ENCODE results near the gene PPARD. TPM values are rescaled to one million over a fixed set of nuclear protein-coding genes. Genes with fewer than 3 reads are reported as not detected.

Gene PPARD
- total RNA-seq, 2 donors from 2014 or later = 10.9 to 11.5 TPM

DNA sequence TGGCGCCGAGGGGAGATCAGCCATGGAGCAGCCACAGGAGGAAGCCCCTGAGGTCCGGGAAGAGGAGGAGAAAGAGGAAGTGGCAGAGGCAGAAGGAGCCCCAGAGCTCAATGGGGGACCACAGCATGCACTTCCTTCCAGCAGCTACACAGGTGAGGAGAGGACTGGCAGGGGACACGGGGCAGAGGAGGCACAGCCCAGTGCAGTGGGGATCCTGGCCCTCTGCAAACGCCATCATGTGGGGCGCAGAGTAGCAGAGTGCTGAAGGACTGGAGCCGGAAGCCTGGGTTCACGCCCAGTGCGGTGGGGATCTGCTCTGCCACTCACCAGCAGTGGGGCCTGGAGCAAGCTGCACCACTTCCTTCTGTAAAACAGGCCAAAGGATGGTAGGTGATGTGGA is 68.7 kb downstream of the PPARD start:
- H3K36me3 ChIP-seq (ENCODE audit: control insufficient read depth, insufficient read depth, low read length) = no peaks in the 10 kb centered on the region
- Mint-ChIP-seq H3K27ac (peak overlapping the region; percentile 21), H3K4me1 (peaks cover 10% of the 10 kb centered on the region), H3K27me3 (ENCODE audit: insufficient read depth) (no peaks in the 10 kb centered on the region), H3K9me3 (no peaks in the 10 kb centered on the region), H3K4me3 (no peak overlapping the region), H3K36me3 (ENCODE audit: low read depth) (peaks cover 3% of the 10 kb centered on the region)
- DNase-seq = no peak
- no peak overlapping the region for H3K9ac ChIP-seq (ENCODE audit: extremely low read depth, low read length, poor library complexity, severe bottlenecking)
- H3K4me1 ChIP-seq (ENCODE audit: control insufficient read depth, insufficient read depth, low read length) = no peaks in the 10 kb centered on the region
- no peak overlapping the region for H3K4me3 ChIP-seq (ENCODE audit: low read length)
- H3K27ac ChIP-seq (ENCODE audit: low read depth, low read length) = no peak overlapping the region
- WGBS, 2 experiments (ENCODE audit: insufficient coverage in 1 of 2, insufficient read length in 1 of 2) = 92 to 95% methylated on average over 6 to 9 of the region's 9 CpGs
- no peaks in the 10 kb centered on the region for H3K9me3 ChIP-seq (ENCODE audit: control insufficient read depth, low read length)
- H3K27me3 ChIP-seq (ENCODE audit: control insufficient read depth, insufficient read depth, low read length, poor library complexity, severe bottlenecking) = no peaks in the 10 kb centered on the region
- TF ChIP-seq, protein P1, sequence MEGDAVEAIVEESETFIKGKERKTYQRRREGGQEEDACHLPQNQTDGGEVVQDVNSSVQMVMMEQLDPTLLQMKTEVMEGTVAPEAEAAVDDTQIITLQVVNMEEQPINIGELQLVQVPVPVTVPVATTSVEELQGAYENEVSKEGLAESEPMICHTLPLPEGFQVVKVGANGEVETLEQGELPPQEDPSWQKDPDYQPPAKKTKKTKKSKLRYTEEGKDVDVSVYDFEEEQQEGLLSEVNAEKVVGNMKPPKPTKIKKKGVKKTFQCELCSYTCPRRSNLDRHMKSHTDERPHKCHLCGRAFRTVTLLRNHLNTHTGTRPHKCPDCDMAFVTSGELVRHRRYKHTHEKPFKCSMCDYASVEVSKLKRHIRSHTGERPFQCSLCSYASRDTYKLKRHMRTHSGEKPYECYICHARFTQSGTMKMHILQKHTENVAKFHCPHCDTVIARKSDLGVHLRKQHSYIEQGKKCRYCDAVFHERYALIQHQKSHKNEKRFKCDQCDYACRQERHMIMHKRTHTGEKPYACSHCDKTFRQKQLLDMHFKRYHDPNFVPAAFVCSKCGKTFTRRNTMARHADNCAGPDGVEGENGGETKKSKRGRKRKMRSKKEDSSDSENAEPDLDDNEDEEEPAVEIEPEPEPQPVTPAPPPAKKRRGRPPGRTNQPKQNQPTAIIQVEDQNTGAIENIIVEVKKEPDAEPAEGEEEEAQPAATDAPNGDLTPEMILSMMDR (conservative IDR thresholded peaks at IDR 0.05) = no peak

DNA sequence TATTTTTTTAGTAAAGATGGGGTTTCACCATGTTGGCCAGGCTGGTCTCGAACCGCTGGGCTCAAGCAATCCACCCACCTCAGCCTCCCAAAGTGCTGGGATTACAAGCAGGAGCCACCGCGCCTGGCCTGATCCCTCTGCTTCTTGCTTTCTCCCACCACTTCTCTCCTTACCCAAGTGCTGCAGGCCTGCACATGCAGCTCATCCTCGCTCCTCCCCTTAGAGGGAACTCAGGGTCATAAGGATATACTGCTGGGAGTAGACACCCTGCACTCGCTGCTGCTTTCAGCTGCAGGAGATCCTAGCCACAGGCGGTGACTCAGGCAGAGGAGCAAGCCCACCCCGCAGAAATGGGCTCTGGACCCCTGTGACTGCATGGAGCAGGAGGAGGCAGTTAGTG is 69.7 kb downstream of the PPARD start:
- no peaks in the 10 kb centered on the region for H3K36me3 ChIP-seq (ENCODE audit: control insufficient read depth, insufficient read depth, low read length)
- H3K27me3 Mint-ChIP-seq (ENCODE audit: insufficient read depth) = no peaks in the 10 kb centered on the region
- WGBS, 2 experiments (ENCODE audit: insufficient coverage in 1 of 2, insufficient read length in 1 of 2) = 78 to 91% methylated on average over 5 to 8 of the region's 8 CpGs
- H3K27me3 ChIP-seq (ENCODE audit: control insufficient read depth, insufficient read depth, low read length, poor library complexity, severe bottlenecking) = no peaks in the 10 kb centered on the region
- H3K27ac ChIP-seq (ENCODE audit: low read depth, low read length) = no peak overlapping the region
- TF ChIP-seq, protein P1 (conservative IDR thresholded peaks at IDR 0.05) = no peak
- no peak overlapping the region for H3K9ac ChIP-seq (ENCODE audit: extremely low read depth, low read length, poor library complexity, severe bottlenecking)
- no peak for DNase-seq
- H3K9me3 Mint-ChIP-seq = no peaks in the 10 kb centered on the region
- peaks cover 10% of the 10 kb centered on the region for H3K4me1 Mint-ChIP-seq
- no peaks in the 10 kb centered on the region for H3K9me3 ChIP-seq (ENCODE audit: control insufficient read depth, low read length)
- H3K4me3 ChIP-seq (ENCODE audit: low read length) = no peak overlapping the region
- H3K36me3 Mint-ChIP-seq (ENCODE audit: low read depth) = peaks cover 3% of the 10 kb centered on the region
- no peaks in the 10 kb centered on the region for H3K4me1 ChIP-seq (ENCODE audit: control insufficient read depth, insufficient read depth, low read length)
- H3K27ac Mint-ChIP-seq = no peak overlapping the region
- no peak overlapping the region for H3K4me3 Mint-ChIP-seq

DNA sequence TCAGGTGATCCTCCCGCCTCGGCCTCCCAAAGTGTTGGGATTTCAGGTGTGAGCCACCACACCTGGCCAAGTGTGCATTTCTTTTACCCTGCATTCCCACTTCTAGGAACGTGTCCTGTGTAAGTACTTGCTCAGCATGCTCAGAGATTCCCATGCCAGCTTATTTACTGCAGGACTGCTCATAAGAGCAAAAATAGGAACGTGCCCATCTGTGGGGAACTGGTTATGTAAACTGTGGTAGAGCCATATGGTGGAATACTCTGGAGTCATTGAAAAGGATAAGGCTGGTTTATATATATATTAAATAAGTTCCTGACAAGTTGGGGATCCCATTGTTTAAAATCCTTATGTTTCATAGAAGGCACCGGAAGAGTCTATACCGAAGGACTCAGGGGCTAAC is 71.6 kb downstream of the PPARD start:
- Mint-ChIP-seq H3K36me3 (ENCODE audit: low read depth) (peaks cover 3% of the 10 kb centered on the region), H3K9me3 (no peaks in the 10 kb centered on the region), H3K4me3 (no peak overlapping the region), H3K27ac (no peak overlapping the region), H3K27me3 (ENCODE audit: insufficient read depth) (no peaks in the 10 kb centered on the region), H3K4me1 (peaks cover 10% of the 10 kb centered on the region)
- Histone ChIP-seq H3K9ac (ENCODE audit: extremely low read depth, low read length, poor library complexity, severe bottlenecking) (no peak overlapping the region), H3K4me1 (ENCODE audit: control insufficient read depth, insufficient read depth, low read length) (no peaks in the 10 kb centered on the region), H3K36me3 (ENCODE audit: control insufficient read depth, insufficient read depth, low read length) (no peaks in the 10 kb centered on the region), H3K27ac (ENCODE audit: low read depth, low read length) (no peak overlapping the region), H3K27me3 (ENCODE audit: control insufficient read depth, insufficient read depth, low read length, poor library complexity, severe bottlenecking) (no peaks in the 10 kb centered on the region), H3K9me3 (ENCODE audit: control insufficient read depth, low read length) (no peaks in the 10 kb centered on the region), H3K4me3 (ENCODE audit: low read length) (no peak overlapping the region)
- TF ChIP-seq, protein P1 (conservative IDR thresholded peaks at IDR 0.05) = no peak
- DNase-seq = no peak
- 92% methylated on average over 6 of the region's 6 CpGs for WGBS, 2 experiments (ENCODE audit: insufficient coverage in 1 of 2, insufficient read length in 1 of 2)
